ENCODE data around the gene EFCAB13. TPM values are rescaled to one million over a fixed set of nuclear protein-coding genes. Genes with fewer than 3 reads are reported as not detected.
"Not testable (repeated sequence)": the region's sequence is repeated elsewhere in the genome, so short reads cannot be mapped to it uniquely, and the experiment has no call there.

The EFCAB13 gene
- total RNA-seq, 6 donors from 2014 or later: 3.2 to 21.0 (median 8.1) TPM

DNA sequence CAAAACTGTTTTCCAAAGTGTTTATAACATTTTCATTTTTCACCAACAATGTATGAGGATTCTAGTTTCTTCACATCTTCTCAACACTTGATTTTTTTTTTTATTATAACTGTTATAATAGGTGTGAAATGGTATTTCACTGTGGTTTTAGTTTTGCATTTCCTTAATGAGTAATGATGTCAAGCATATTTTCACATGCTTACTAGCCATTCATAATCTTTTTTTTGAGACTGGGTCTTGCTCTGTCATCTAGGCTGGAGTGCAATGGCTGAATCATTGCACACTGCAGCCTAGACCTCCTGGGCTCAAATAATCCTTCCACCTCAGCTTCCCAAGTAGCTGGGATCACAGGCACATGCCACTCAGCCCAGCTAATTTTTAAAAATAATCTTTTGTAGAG, 65.1 kb downstream of the EFCAB13 start:
- no peak overlapping the region for H3K27ac ChIP-seq

DNA sequence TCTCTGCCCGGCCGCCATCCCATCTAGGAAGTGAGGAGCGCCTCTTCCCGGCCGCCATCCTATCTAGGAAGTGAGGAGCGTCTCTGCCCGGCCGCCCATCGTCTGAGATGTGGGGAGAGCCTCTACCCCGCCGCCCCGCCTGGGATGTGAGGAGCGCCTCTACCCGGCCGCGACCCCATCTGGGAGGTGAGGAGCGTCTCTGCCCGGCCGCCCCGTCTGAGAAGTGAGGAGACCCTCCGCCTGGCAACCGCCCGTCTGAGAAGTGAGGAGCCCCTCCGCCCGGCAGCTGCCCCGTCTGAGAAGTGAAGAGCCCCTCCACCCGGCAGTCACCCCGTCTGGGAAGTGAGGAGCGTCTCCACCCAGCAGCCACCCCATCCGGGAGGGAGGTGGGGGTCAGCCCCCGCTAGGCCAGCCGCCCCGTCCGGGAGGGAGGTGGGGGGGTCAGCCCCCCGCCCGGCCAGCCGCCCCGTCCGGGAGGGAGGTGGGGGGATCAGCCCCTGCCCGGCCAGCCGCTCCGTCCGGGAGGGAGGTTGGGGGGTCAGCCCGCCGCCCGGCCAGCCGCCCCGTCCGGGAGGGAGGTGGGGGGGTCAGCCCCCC, 73.9 kb downstream of the EFCAB13 start:
- ATAC-seq (ENCODE audit: low FRiP score in 2 of 2): not testable (repeated sequence)
- WGBS, 2 donors: 98 to 100% methylated on average over 8 of the region's 49 CpGs

More for the DNA sequence above, 65.1 kb downstream of the EFCAB13 start:
- no peak for DNase-seq
- TF ChIP-seq POLR2AphosphoS5 (IDR thresholded peaks at IDR 0.05): no peak
- TF ChIP-seq, protein P1, sequence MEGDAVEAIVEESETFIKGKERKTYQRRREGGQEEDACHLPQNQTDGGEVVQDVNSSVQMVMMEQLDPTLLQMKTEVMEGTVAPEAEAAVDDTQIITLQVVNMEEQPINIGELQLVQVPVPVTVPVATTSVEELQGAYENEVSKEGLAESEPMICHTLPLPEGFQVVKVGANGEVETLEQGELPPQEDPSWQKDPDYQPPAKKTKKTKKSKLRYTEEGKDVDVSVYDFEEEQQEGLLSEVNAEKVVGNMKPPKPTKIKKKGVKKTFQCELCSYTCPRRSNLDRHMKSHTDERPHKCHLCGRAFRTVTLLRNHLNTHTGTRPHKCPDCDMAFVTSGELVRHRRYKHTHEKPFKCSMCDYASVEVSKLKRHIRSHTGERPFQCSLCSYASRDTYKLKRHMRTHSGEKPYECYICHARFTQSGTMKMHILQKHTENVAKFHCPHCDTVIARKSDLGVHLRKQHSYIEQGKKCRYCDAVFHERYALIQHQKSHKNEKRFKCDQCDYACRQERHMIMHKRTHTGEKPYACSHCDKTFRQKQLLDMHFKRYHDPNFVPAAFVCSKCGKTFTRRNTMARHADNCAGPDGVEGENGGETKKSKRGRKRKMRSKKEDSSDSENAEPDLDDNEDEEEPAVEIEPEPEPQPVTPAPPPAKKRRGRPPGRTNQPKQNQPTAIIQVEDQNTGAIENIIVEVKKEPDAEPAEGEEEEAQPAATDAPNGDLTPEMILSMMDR (IDR thresholded peaks at IDR 0.05): no peak
- no peak for TF ChIP-seq POLR2A (IDR thresholded peaks at IDR 0.05)
- TF ChIP-seq EP300 (IDR thresholded peaks at IDR 0.05): no peak
- H3K9me3 ChIP-seq: no peaks in the 10 kb centered on the region
- no peak overlapping the region for H3K4me3 ChIP-seq
- no peaks in the 10 kb centered on the region for H3K4me1 ChIP-seq
- no peak for ATAC-seq (ENCODE audit: low FRiP score in 2 of 2)
- H3K36me3 ChIP-seq: no peaks in the 10 kb centered on the region
- no peaks in the 10 kb centered on the region for H3K27me3 ChIP-seq

DNA sequence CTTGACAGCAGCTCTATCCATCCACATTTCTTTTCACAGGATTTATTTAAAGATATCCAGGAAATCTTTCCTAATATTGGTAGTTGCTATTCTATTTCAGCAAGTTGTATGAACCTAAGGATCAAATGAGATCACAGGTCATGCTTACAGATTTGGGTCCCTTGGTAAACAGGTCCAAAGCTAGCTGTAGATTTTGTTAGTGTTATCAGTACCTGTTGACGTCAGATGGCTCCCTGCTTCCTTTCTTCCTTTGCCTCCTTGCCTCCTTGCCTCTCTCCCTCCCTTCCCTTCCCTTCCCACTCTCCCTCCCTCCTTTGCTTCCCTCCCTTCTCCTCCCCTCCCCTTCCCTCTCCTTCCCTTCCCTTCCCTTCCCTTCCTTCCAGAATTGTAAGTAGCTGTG, 76.6 kb downstream of the EFCAB13 start:
- 54 to 56% methylated on average over 1 of the region's 1 CpG for WGBS, 2 donors
- Histone ChIP-seq H3K4me1 (no peaks in the 10 kb centered on the region), H3K27me3 (no peaks in the 10 kb centered on the region), H3K4me3 (no peak overlapping the region), H3K27ac (no peak overlapping the region), H3K36me3 (no peaks in the 10 kb centered on the region), H3K9me3 (no peaks in the 10 kb centered on the region)
- DNase-seq: no peak
- ATAC-seq (ENCODE audit: low FRiP score in 2 of 2): no peak
- TF ChIP-seq POLR2AphosphoS5 (IDR thresholded peaks at IDR 0.05) (no peak), POLR2A (IDR thresholded peaks at IDR 0.05) (no peak), EP300 (IDR thresholded peaks at IDR 0.05) (no peak)
- TF ChIP-seq, protein P1 (IDR thresholded peaks at IDR 0.05): no peak

More for the DNA sequence above, 73.9 kb downstream of the EFCAB13 start:
- not testable (repeated sequence) for H3K9me3 ChIP-seq, H3K36me3 ChIP-seq, H3K4me3 ChIP-seq, H3K4me1 ChIP-seq, H3K27ac ChIP-seq, H3K27me3 ChIP-seq
- peak in 1 of 2 donors; percentile 46 for DNase-seq

DNA sequence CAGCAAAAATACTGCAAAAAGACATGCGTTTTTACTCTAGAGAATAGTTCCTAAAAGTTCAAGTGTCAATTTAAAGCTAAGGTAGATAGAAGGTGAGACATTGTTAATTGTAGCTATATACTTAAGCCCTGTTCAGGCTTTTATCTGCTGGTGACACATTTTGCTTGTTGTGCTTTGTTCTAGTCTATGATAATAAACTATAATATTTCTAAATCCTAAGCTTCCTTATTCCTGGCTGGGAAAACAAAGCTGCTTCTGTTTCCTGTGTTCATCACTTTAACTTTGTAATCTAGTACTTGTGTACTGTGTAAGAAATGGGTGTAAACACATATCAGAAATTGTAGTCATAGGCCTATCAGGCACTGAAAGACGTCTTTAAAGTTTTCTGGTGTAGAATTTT, 77.3 kb downstream of the EFCAB13 start:
- Histone ChIP-seq H3K9me3 (no peaks in the 10 kb centered on the region), H3K27me3 (no peaks in the 10 kb centered on the region), H3K4me1 (no peaks in the 10 kb centered on the region), H3K4me3 (no peak overlapping the region), H3K27ac (no peak overlapping the region), H3K36me3 (no peaks in the 10 kb centered on the region)
- no peak for TF ChIP-seq POLR2A (IDR thresholded peaks at IDR 0.05)
- TF ChIP-seq EP300 (IDR thresholded peaks at IDR 0.05): no peak
- TF ChIP-seq POLR2AphosphoS5 (IDR thresholded peaks at IDR 0.05): no peak
- TF ChIP-seq, protein P1 (IDR thresholded peaks at IDR 0.05): no peak
- no peak for DNase-seq
- no peak for ATAC-seq (ENCODE audit: low FRiP score in 2 of 2)
- 78 to 82% methylated on average over 2 of the region's 2 CpGs for WGBS, 2 donors

DNA sequence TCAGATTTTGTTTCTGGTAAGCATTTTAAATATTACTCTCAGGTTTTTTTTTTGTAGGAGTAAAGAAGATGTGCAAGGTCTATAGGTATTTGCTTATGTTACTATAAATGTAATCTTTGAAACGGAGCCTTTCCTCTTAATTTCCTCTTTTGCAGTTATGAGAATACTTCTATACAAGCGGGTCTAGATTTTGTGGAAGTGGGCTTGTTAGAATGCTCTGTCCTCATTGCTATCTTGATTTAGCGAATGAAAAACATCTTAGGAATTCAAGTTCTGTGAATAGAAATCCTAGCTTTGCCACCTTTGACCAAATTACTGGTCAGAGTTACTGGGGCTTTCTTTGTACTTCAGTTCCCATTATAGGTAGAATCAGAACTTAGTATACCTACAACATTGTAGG, 80.3 kb downstream of the EFCAB13 start:
- DNase-seq: no peak
- Histone ChIP-seq H3K27ac (no peak overlapping the region), H3K9me3 (no peaks in the 10 kb centered on the region), H3K36me3 (peaks cover 0 to 2% (median 0%) of the 10 kb centered on the region in 4 donors), H3K4me1 (no peaks in the 10 kb centered on the region), H3K4me3 (no peak overlapping the region), H3K27me3 (no peaks in the 10 kb centered on the region)
- TF ChIP-seq EP300 (IDR thresholded peaks at IDR 0.05): no peak
- TF ChIP-seq POLR2A (IDR thresholded peaks at IDR 0.05): no peak
- TF ChIP-seq, protein P1 (IDR thresholded peaks at IDR 0.05): no peak
- no peak for TF ChIP-seq POLR2AphosphoS5 (IDR thresholded peaks at IDR 0.05)
- 76 to 77% methylated on average over 3 of the region's 3 CpGs for WGBS, 2 donors
- no peak for ATAC-seq (ENCODE audit: low FRiP score in 2 of 2)

All from upper lobe of left lung (tissue), 6 donors.